H1 (cell line): ENCODE measurements around the gene TNFSF4. TPM values are rescaled to one million over a fixed set of nuclear protein-coding genes. Genes with fewer than 3 reads are reported as not detected.

Source experiments
- CTCF ChIA-PET: fragments of 300-600 bp; sonication (Branson Sonifier 250); formaldehyde crosslinking; loops from one replicate; lab custom pipeline; 2021; ENCODE audit not compliant: partially characterized antibody; lab: Charles Lee
- POLR2A ChIA-PET: fragments of 300-600 bp; sonication (Branson Sonifier 250); formaldehyde crosslinking; loops from one replicate; lab custom pipeline; 2021; ENCODE audit warnings: inconsistent platforms; ENCODE audit not compliant: partially characterized antibody; lab: Charles Lee
- DNase-seq, 2 experiments: peaks; one replicate each; pipeline versions ENCODE4 v3.0.0 to v3.0.0-alpha.2; 2010 to 2022; ENCODE audit warnings: low spot score in 2 of 2, low read depth in 1 of 2, mixed read lengths in 1 of 2
- FAIRE-seq: peaks from 2 replicates; lab custom pipeline; 2011; peaks lifted over from hg19 to GRCh38; lab: Jason Lieb, UNC
- H2AFZ ChIP-seq: 2 replicates; pipeline ENCODE4 v1.8.1; 2012; ENCODE audit warnings: low read length, inconsistent platforms
- H2AK5ac ChIP-seq: 2 replicates; pipeline ENCODE4 v1.6.1; 2013; ENCODE audit warnings: low read depth, low read length
- H2BK120ac ChIP-seq: replicated peaks from 2 replicates; pipeline ENCODE3; 2013; ENCODE audit warnings: low read depth, low read length, inconsistent platforms
- H2BK12ac ChIP-seq: 2 replicates; pipeline ENCODE4 v1.6.1; 2013; ENCODE audit warnings: low read depth, low read length
- H2BK15ac ChIP-seq: 2 replicates; pipeline ENCODE4 v1.6.1; 2013; ENCODE audit warnings: low read length
- H2BK20ac ChIP-seq: 2 replicates; pipeline ENCODE4 v1.6.1; 2013; ENCODE audit warnings: low read length
- H2BK5ac ChIP-seq: 2 replicates; pipeline ENCODE4 v1.6.1; 2013; ENCODE audit warnings: low read depth, low read length
- H3K14ac ChIP-seq: 2 replicates; pipeline ENCODE4 v1.6.1; 2013; ENCODE audit warnings: inconsistent platforms; ENCODE audit not compliant: insufficient read length
- H3K18ac ChIP-seq: 2 replicates; pipeline ENCODE4 v1.6.1; 2013; ENCODE audit warnings: low read length; ENCODE audit errors: extremely low read depth
- H3K23ac ChIP-seq: 2 replicates; pipeline ENCODE4 v1.6.1; 2013; ENCODE audit warnings: inconsistent platforms; ENCODE audit not compliant: insufficient read length
- H3K23me2 ChIP-seq: 2 replicates; pipeline ENCODE4 v1.6.1; 2013; ENCODE audit warnings: low read depth, low read length
- H3K27ac ChIP-seq: 2 replicates; pipeline ENCODE4 v1.6.1; 2011; ENCODE audit warnings: low read depth, low read length, inconsistent platforms
- H3K27me3 ChIP-seq, 4 experiments: replicated peaks in 1 of 4; 1 replicate in 1 of 4; 2 replicates in 3 of 4; pipeline versions ENCODE4 v1.6.1 to v1.8.1; 2011 to 2013; ENCODE audit warnings: low read length in 3 of 4, mild to moderate bottlenecking in 3 of 4, inconsistent platforms in 2 of 4, mixed read lengths in 2 of 4, moderate library complexity in 1 of 4; ENCODE audit not compliant: control insufficient read depth in 3 of 4, insufficient read depth in 3 of 4; ENCODE audit errors: extremely low read depth in 1 of 4
- H3K36me3 ChIP-seq, 4 experiments: 2 replicates each; pipeline versions ENCODE4 v1.6.1 to v1.8.1; 2011 to 2013; ENCODE audit warnings: mild to moderate bottlenecking in 4 of 4, low read length in 3 of 4, moderate library complexity in 2 of 4, control low read depth in 1 of 4, inconsistent platforms in 1 of 4; ENCODE audit not compliant: insufficient read depth in 4 of 4, control insufficient read depth in 2 of 4
- H3K4ac ChIP-seq: replicated peaks from 2 replicates; pipeline ENCODE3; 2013; ENCODE audit warnings: low read length, low read depth, mixed read lengths, inconsistent platforms; ENCODE audit not compliant: insufficient read length
- H3K4me1 ChIP-seq, 4 experiments: replicated peaks in 1 of 4; 1 replicate in 1 of 4; 2 replicates in 3 of 4; pipeline versions ENCODE4 v1.6.1 to v1.8.1; 2011 to 2013; ENCODE audit warnings: low read length in 3 of 4, inconsistent platforms in 2 of 4, mixed read lengths in 1 of 4; ENCODE audit not compliant: insufficient read depth in 4 of 4, control insufficient read depth in 3 of 4
- H3K4me2 ChIP-seq, 2 experiments: 2 replicates each; pipeline versions ENCODE4 v1.6.1 to v1.8.1; 2011 to 2013; ENCODE audit warnings: low read depth in 2 of 2, low read length in 2 of 2, control low read depth in 1 of 2, inconsistent platforms in 1 of 2, mild to moderate bottlenecking in 1 of 2; ENCODE audit not compliant: insufficient read depth in 1 of 2
- H3K4me3 ChIP-seq, 4 experiments: fragments of 200-600, 300-600 bp in 1 of 4; sonication (generic), shearing (Covaris generic), sonication (Bioruptor Twin) in 1 of 4; 2 replicates each; pipeline versions ENCODE4 v1.5.1 to v1.8.1; 2011 to 2016; ENCODE audit warnings: low read length in 4 of 4, low read depth in 3 of 4, control low read depth in 2 of 4, inconsistent platforms in 2 of 4, mild to moderate bottlenecking in 2 of 4, mixed read lengths in 1 of 4, moderate library complexity in 1 of 4; ENCODE audit not compliant: insufficient read depth in 2 of 4; ENCODE audit errors: extremely low read depth in 1 of 4
- H3K56ac ChIP-seq: replicated peaks from 2 replicates; pipeline ENCODE3; 2013; ENCODE audit warnings: low read depth, mild to moderate bottlenecking, mixed read lengths, low read length, inconsistent platforms; ENCODE audit not compliant: insufficient read length
- H3K79me1 ChIP-seq: 2 replicates; pipeline ENCODE4 v1.6.1; 2013; ENCODE audit warnings: low read depth, low read length, control low read depth
- H3K79me2 ChIP-seq, 2 experiments: 2 replicates each; pipeline versions ENCODE4 v1.6.1 to v1.8.1; 2012 to 2013; ENCODE audit warnings: low read length in 2 of 2, mild to moderate bottlenecking in 2 of 2, inconsistent platforms in 1 of 2; ENCODE audit not compliant: insufficient read depth in 2 of 2, control insufficient read depth in 1 of 2
- H3K9ac ChIP-seq, 4 experiments: replicated peaks in 1 of 4; 1 replicate in 1 of 4; 2 replicates in 3 of 4; pipeline versions ENCODE4 v1.6.1 to v1.8.1; 2011 to 2013; ENCODE audit warnings: low read depth in 3 of 4, low read length in 3 of 4, control low read depth in 2 of 4, mild to moderate bottlenecking in 2 of 4, moderate library complexity in 2 of 4, inconsistent platforms in 1 of 4; ENCODE audit errors: extremely low read depth in 1 of 4
- H3K9me3 ChIP-seq, 2 experiments: 2 replicates each; pipeline versions ENCODE4 v1.6.1 to v1.8.1; 2012 to 2013; ENCODE audit warnings: mild to moderate bottlenecking in 2 of 2, moderate library complexity in 2 of 2, control low read depth in 1 of 2, inconsistent platforms in 1 of 2, low read depth in 1 of 2, low read length in 1 of 2, mixed read lengths in 1 of 2; ENCODE audit not compliant: insufficient read depth in 2 of 2
- H4K20me1 ChIP-seq, 2 experiments: replicated peaks in 1 of 2; 2 replicates each; pipeline versions ENCODE3 to v1.8.1; 2011 to 2013; ENCODE audit warnings: inconsistent platforms in 2 of 2, low read length in 2 of 2, mild to moderate bottlenecking in 1 of 2; ENCODE audit not compliant: insufficient read depth in 2 of 2, control insufficient read depth in 1 of 2
- H4K5ac ChIP-seq: 2 replicates; pipeline ENCODE4 v1.6.1; 2013; ENCODE audit warnings: low read length, low read depth, mixed read lengths, inconsistent platforms; ENCODE audit not compliant: insufficient read length
- H4K8ac ChIP-seq: 2 replicates; pipeline ENCODE4 v1.8.0; 2013; ENCODE audit warnings: mild to moderate bottlenecking, moderate library complexity, low read length, inconsistent platforms; ENCODE audit not compliant: insufficient read depth; ENCODE audit errors: extremely low read depth
- H4K91ac ChIP-seq: replicated peaks from 2 replicates; pipeline ENCODE3; 2013; ENCODE audit warnings: low read length, mixed read lengths, inconsistent platforms; ENCODE audit not compliant: insufficient read length
- ATF3 ChIP-seq: IDR thresholded peaks from 2 replicates; pipeline ENCODE4 v1.6.1; 2011; ENCODE audit warnings: low read depth, mild to moderate bottlenecking, low read length; ENCODE audit not compliant: insufficient read depth
- BCL11A ChIP-seq, 2 experiments: IDR thresholded peaks; one replicate each; pipeline ENCODE4 v1.6.1; 2011; ENCODE audit warnings: low read depth in 2 of 2, low read length in 2 of 2, mild to moderate bottlenecking in 2 of 2
- BRCA1 ChIP-seq: IDR thresholded peaks from 2 replicates; pipeline ENCODE4 v1.6.1; 2012; ENCODE audit warnings: low read depth, low read length, improper control_type of control experiment
- EGR1 ChIP-seq: IDR thresholded peaks from 2 replicates; pipeline ENCODE4 v1.6.1; 2011; ENCODE audit warnings: low read depth, low read length, borderline replicate concordance
- KDM1A ChIP-seq: fragments of 200-600, 300-600 bp; sonication (generic); IDR thresholded peaks from 2 replicates; pipeline ENCODE4 v1.7.1; 2016; ENCODE audit warnings: mild to moderate bottlenecking, low read length, borderline replicate concordance
- KDM5A ChIP-seq: fragments of 200-600 bp; IDR thresholded peaks from 2 replicates; pipeline ENCODE4 v1.7.1; 2012; ENCODE audit warnings: mild to moderate bottlenecking, low read length, inconsistent platforms, mixed read lengths
- RAD21 ChIP-seq, 2 experiments: IDR thresholded peaks in 1 of 2; conservative IDR thresholded peaks in 1 of 2; 2 replicates each; pipeline ENCODE4 v1.6.1; 2011; ENCODE audit warnings: low read depth in 2 of 2, low read length in 2 of 2, improper control_type of control experiment in 1 of 2, inconsistent platforms in 1 of 2, mild to moderate bottlenecking in 1 of 2, moderate library complexity in 1 of 2
- RBBP5 ChIP-seq: IDR thresholded peaks from 2 replicates; pipeline ENCODE4 v1.7.1; 2012; ENCODE audit warnings: low read depth, mild to moderate bottlenecking, inconsistent platforms, low read length, moderate library complexity, borderline replicate concordance
- RNF2 ChIP-seq: fragments of 200-900, 300-1000 bp; sonication (generic); IDR thresholded peaks from 2 replicates; pipeline ENCODE4 v1.7.1; 2016; ENCODE audit warnings: borderline replicate concordance, low read depth, mild to moderate bottlenecking, antibody characterized with exemption, low read length; ENCODE audit not compliant: poor library complexity, severe bottlenecking; ENCODE audit errors: missing control alignments
- WGBS, 2 experiments: shearing (Covaris generic) in 1 of 2; methylation state at CpG; one replicate each; pipeline versions ENCODE4 v1.1.6 to v1.1.7; 2013 to 2015; ENCODE audit warnings: low lambda C conversion rate in 2 of 2, mixed read lengths in 2 of 2, inconsistent platforms in 1 of 2, low coverage in 1 of 2, missing lambda C conversion rate in 1 of 2; ENCODE audit not compliant: insufficient replicate concordance in 2 of 2, insufficient coverage in 1 of 2, insufficient read length in 1 of 2; ENCODE audit errors: extremely low coverage in 1 of 2, missing lambda C conversion rate in 1 of 2; 5-methylcytosine and 5-hydroxymethylcytosine counted together
- polyA plus RNA-seq, 7 experiments: library from polyadenylated mRNA; depleted of rRNA in 3 of 7; stranded (reverse) in 5 of 7; unstranded in 2 of 7; fragments of >200 nt in 5 of 7; fragments of 200-250 nt in 2 of 7; gene quantifications; 1 replicate in 5 of 7; 2 replicates in 1 of 7; 4 replicates in 1 of 7; pipeline versions ENCODE4 v1.2.1 to v1.2.3, GENCODE V29; 2011 to 2013; ENCODE audit warnings: missing spikeins in 2 of 7, mixed read lengths in 2 of 7
- total RNA-seq: library from RNA; stranded (reverse); fragmentation: NEBNext Ultra II Directional; extraction: Animal tissue kit (Norgen Biotek cat#: 25700); gene quantifications from 2 replicates; pipeline ENCODE4 v1.2.1, GENCODE V29; 2021

Gene TNFSF4
- total and polyA plus RNA-seq, 2 of the 8 experiments (the other 6 are each of a cell fraction or from before 2014, with no cell fraction given), result 0.54 to 0.63 TPM

- ChIA-PET POLR2A (no interaction called here), CTCF (interaction anchor here (1.2 to 9.8 kb wide), 4 partner anchors 11 to 461 kb away, joined by 3 to 150 read pairs (median 98); no protein-coding TSS in a partner anchor)
- Histone ChIP-seq H2BK5ac (no peak overlapping the region), H4K91ac (no peak overlapping the region), H2AK5ac (no peak overlapping the region), H3K79me1 (no peaks in the 10 kb centered on the region), H3K4me1 (peaks cover 0 to 4% (median 0%) of the 10 kb centered on the region in 4 experiments; a peak in 1 of 7 replicates), H3K23me2 (no peaks in the 10 kb centered on the region; the same call in 1 of the 2 replicates), H3K36me3 (no peaks in the 10 kb centered on the region), H2BK20ac (no peak overlapping the region), H4K5ac (no peak overlapping the region), H3K4ac (no peak overlapping the region), H2BK12ac (no peak overlapping the region), H3K9me3 (no peaks in the 10 kb centered on the region), H3K27me3 (peaks cover 1 to 14% (median 8%) of the 10 kb centered on the region in 4 experiments; a peak in 6 of 7 replicates), H3K14ac (no peak overlapping the region), H4K20me1 (no peaks in the 10 kb centered on the region), H3K18ac (no peak overlapping the region), H3K56ac (no peak overlapping the region), H3K4me2 (no peak overlapping the region), H2AFZ (no peak overlapping the region), H3K4me3 (no peak overlapping the region), H2BK15ac (no peak overlapping the region), H2BK120ac (no peak overlapping the region), H3K27ac (no peak overlapping the region), H3K79me2 (no peaks in the 10 kb centered on the region), H3K23ac (no peak overlapping the region), H3K9ac (peak overlapping the region in 1 of 4 experiments; percentile 8; a peak in 1 of 7 replicates), H4K8ac (no peak overlapping the region)
- DNase-seq, result no peak
- 94% methylated on average over 7 of the region's 7 CpGs; no CpG with 5 or more reads in 1 of the 2 experiments for WGBS, 2 experiments
- no peak for FAIRE-seq
- TF ChIP-seq KDM1A (no peak), RBBP5 (no peak), ATF3 (no peak), RAD21 (IDR thresholded peaks at IDR 0.05 in 1 of 2, conservative IDR thresholded peaks at IDR 0.05 in 1 of 2; ENCODE audit: low read depth in 2 of 2, low read length in 2 of 2) (no peak), EGR1 (no peak), BCL11A (IDR thresholded peaks at IDR 0.05; ENCODE audit: low read depth in 2 of 2, low read length in 2 of 2) (no peak), RNF2 (no peak), KDM5A (no peak), BRCA1 (no peak)
Observed at GRCh38 chr1:173205146-173206051, 1.7 kb downstream of the TNFSF4 start.
